ENCODE results near the gene LIFR. TPM values are rescaled to one million over a fixed set of nuclear protein-coding genes. Genes with fewer than 3 reads are reported as not detected.

LIFR gene
- total RNA-seq, 1 donor from 2014 or later, result 13.8 TPM

DNA sequence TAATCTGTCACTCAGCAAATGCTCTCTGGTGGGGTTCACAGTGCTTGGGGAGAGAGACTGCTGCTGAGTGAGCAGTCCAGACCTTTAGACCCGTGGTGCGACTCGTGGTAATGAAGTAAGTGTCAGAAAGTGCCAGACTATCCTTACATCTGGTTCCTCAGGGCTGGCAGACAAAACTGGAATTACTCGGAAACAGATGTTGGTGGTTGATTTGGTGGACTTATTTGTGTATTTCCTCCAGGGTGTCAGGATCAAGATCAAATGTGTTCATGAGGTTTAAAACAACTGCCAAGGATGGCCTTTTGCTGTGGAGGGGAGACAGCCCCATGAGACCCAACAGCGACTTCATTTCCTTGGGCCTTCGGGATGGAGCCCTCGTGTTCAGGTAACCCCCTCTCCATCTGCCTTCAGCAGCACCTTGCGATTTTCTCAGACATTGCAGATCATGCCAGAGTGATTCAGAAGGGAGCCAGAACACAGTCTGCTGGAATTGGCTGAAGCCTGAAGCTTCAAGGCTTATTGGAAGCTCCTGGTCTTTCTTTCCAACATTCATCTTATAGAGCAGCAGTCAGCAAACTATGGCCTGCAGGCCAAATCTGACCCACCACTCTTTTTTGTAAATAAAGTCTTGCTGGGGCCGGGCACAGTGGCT lies 105.2 kb downstream of the LIFR start:
- Histone ChIP-seq H3K27me3 (ENCODE audit: control insufficient read depth, insufficient read depth, low read length) (no peaks in the 10 kb centered on the region), H3K4me3 (ENCODE audit: low read depth, low read length) (no peak overlapping the region), H3K36me3 (ENCODE audit: control insufficient read depth, insufficient read depth, low read length) (no peaks in the 10 kb centered on the region)
- no peak for DNase-seq (ENCODE audit: low read depth)
- TF ChIP-seq, protein P1, sequence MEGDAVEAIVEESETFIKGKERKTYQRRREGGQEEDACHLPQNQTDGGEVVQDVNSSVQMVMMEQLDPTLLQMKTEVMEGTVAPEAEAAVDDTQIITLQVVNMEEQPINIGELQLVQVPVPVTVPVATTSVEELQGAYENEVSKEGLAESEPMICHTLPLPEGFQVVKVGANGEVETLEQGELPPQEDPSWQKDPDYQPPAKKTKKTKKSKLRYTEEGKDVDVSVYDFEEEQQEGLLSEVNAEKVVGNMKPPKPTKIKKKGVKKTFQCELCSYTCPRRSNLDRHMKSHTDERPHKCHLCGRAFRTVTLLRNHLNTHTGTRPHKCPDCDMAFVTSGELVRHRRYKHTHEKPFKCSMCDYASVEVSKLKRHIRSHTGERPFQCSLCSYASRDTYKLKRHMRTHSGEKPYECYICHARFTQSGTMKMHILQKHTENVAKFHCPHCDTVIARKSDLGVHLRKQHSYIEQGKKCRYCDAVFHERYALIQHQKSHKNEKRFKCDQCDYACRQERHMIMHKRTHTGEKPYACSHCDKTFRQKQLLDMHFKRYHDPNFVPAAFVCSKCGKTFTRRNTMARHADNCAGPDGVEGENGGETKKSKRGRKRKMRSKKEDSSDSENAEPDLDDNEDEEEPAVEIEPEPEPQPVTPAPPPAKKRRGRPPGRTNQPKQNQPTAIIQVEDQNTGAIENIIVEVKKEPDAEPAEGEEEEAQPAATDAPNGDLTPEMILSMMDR (IDR thresholded peaks at IDR 0.05; ENCODE audit: insufficient read depth, low read length, poor library complexity, severe bottlenecking), result no peak

DNA sequence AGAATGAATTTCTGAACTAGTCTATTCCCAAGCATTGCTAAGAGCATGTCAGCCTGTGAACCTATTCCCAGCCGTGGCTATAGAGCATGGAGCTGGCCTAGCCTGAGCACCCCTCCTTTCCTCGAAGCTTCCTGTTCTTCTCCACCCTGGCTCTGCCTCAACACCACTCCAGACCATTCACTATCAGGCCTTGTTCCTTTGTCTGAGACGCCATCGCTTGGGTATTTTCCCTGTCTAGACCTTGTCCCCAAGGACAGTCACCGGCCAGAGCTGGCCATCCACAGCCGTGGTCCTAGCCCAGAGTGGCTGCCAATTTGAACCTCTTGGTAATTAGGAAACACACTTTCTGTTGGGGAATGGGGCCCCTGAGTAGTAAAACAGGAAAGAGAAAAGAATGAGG lies 105.8 kb downstream of the LIFR start:
- no peak for DNase-seq (ENCODE audit: low read depth)
- H3K27me3 ChIP-seq (ENCODE audit: control insufficient read depth, insufficient read depth, low read length), result no peaks in the 10 kb centered on the region
- no peak overlapping the region for H3K4me3 ChIP-seq (ENCODE audit: low read depth, low read length)
- no peaks in the 10 kb centered on the region for H3K36me3 ChIP-seq (ENCODE audit: control insufficient read depth, insufficient read depth, low read length)
- TF ChIP-seq, protein P1 (IDR thresholded peaks at IDR 0.05; ENCODE audit: insufficient read depth, low read length, poor library complexity, severe bottlenecking), result no peak

DNA sequence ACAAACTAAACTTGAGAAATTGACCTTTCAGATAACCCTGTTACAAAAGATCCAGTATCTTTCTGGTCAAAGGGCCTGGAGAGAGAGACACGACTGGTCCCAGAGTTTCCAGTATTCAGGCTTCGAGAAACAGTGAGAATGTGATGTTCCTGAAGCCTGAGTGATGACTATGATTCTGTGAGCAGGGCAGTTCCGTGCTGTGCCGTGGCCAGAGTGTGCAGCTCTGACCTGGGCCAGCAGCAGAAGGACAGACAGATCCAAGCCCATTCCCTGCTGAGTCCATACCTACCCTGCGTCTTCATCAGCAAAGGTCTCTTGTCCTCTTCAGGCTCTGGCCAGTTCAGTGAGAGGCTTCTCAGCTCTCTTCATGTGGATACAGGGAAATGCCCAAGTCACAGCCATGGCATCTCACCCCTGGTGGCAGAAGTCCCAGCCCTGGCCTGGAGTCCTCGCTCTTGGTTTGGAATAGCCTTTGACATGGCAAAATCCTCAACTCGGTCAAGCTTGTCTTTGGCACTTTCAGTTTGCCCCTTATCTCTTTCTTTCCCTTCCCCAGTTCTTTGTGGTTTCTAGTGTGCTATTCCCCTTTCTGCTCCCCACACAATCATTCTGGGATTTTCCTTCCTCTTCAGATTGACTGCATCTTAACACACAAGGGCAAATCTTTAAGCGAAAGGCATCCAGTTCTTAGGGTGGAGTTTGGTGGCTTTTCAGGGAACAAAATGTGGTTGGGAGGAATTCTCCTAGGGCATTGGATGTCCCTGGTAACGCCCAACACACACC lies 107.7 kb downstream of the LIFR start:
- no peak overlapping the region for H3K4me3 ChIP-seq (ENCODE audit: low read depth, low read length)
- H3K27me3 ChIP-seq (ENCODE audit: control insufficient read depth, insufficient read depth, low read length), result no peaks in the 10 kb centered on the region
- TF ChIP-seq, protein P1 (IDR thresholded peaks at IDR 0.05; ENCODE audit: insufficient read depth, low read length, poor library complexity, severe bottlenecking), result no peak
- DNase-seq (ENCODE audit: low read depth), result no peak
- no peaks in the 10 kb centered on the region for H3K36me3 ChIP-seq (ENCODE audit: control insufficient read depth, insufficient read depth, low read length)

DNA sequence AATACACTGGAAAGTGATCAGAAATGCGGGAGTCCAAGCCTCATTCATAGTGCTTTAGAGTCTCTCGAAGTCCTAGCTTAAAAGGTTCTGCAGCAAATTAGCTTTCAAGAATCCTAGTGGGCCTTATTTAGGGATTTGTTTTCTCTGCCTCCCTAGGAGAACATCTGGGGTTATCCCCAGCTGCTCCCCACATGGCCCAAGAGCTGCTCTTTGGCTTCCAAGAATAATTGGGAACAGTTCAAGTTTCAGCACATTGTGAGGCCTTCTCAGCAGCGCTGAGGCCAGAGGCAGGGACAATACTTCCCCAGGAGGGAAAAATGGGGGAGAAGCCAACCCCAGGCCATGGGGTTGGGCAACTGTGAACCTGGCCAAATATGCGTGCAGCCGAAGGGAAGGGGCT lies 108.7 kb downstream of the LIFR start:
- H3K4me3 ChIP-seq (ENCODE audit: low read depth, low read length), result no peak overlapping the region
- no peak for DNase-seq (ENCODE audit: low read depth)
- no peaks in the 10 kb centered on the region for H3K36me3 ChIP-seq (ENCODE audit: control insufficient read depth, insufficient read depth, low read length)
- H3K27me3 ChIP-seq (ENCODE audit: control insufficient read depth, insufficient read depth, low read length), result no peaks in the 10 kb centered on the region
- TF ChIP-seq, protein P1 (IDR thresholded peaks at IDR 0.05; ENCODE audit: insufficient read depth, low read length, poor library complexity, severe bottlenecking), result no peak

DNA sequence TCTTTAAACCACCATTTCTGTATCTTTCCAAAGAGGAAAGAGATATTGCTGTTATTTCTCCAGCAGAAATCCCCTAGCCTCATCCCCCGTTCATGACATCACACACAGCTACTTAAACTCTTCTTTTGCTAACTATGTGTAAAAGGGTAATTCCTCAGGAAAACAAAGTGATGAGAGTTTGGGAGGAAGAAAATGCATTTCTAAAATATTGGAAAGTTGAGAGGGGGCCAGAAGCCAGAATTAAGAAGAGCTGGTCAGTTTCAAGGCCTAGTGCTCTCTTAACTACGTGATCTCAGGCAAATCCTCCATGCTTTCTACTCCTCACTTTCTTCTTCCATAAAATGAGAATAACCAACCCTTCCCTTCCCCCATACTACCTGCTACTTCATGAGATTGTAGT lies 109.4 kb downstream of the LIFR start:
- DNase-seq (ENCODE audit: low read depth), result no peak
- H3K4me3 ChIP-seq (ENCODE audit: low read depth, low read length), result no peak overlapping the region
- H3K36me3 ChIP-seq (ENCODE audit: control insufficient read depth, insufficient read depth, low read length), result no peaks in the 10 kb centered on the region
- TF ChIP-seq, protein P1 (IDR thresholded peaks at IDR 0.05; ENCODE audit: insufficient read depth, low read length, poor library complexity, severe bottlenecking), result no peak
- H3K27me3 ChIP-seq (ENCODE audit: control insufficient read depth, insufficient read depth, low read length), result no peaks in the 10 kb centered on the region

Data from kidney epithelial cell (primary cell).